MM.1S (cell line): Measurements from ENCODE around the gene TBC1D5.

Experiments used
- EZH2 ChIP-seq: fragments of 300-600 bp; sonication (generic); optimal IDR thresholded peaks from 2 replicates; pipeline ENCODE3; 2017; ENCODE audit warnings: low read depth, mild to moderate bottlenecking, antibody characterized with exemption, low read length, mixed read lengths
- TF ChIP-seq, protein P1 (sequence below): fragments of 300-600 bp; sonication (generic); IDR thresholded peaks from 2 replicates; pipeline ENCODE4 v1.5.1; 2016; ENCODE audit warnings: antibody characterized with exemption, low read length, mixed read lengths

DNA sequence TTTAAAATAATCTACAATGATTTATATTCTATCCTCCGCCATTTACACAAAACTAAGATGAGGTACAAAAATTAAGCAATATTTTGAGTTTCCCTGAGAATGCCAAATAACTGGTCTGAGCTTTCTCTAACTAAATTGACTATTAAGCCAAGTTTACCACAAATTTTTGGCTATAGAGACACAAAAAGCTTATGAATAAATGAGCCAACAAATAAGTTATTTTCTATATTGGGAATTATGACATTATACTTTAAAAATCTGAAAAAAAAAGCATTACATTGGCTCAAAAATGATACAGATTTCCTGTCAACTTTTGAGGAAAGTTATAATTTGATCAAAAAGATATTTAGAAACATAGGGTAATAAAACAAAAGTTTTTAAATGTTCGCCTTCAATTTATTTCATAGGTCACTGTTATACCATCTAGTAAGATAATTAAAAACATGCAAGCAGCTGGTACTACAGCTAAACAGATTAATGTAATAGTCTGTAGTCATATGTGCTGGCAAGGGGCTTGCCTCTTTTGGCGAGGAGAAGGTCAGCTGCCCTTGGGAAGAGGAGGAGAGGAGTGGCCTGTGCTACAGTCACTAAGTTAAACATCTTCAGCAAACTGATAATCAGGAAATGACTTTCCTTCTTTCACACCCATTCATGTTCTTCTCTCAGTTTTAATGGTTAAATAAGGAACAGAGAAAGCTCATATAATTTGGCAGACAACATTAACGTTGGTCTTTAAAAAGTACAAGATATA is 318.5 kb downstream of the TBC1D5 start:
- TF ChIP-seq, protein P1, sequence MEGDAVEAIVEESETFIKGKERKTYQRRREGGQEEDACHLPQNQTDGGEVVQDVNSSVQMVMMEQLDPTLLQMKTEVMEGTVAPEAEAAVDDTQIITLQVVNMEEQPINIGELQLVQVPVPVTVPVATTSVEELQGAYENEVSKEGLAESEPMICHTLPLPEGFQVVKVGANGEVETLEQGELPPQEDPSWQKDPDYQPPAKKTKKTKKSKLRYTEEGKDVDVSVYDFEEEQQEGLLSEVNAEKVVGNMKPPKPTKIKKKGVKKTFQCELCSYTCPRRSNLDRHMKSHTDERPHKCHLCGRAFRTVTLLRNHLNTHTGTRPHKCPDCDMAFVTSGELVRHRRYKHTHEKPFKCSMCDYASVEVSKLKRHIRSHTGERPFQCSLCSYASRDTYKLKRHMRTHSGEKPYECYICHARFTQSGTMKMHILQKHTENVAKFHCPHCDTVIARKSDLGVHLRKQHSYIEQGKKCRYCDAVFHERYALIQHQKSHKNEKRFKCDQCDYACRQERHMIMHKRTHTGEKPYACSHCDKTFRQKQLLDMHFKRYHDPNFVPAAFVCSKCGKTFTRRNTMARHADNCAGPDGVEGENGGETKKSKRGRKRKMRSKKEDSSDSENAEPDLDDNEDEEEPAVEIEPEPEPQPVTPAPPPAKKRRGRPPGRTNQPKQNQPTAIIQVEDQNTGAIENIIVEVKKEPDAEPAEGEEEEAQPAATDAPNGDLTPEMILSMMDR, result no peak
- no peak for TF ChIP-seq EZH2
